Measurements from ENCODE around the gene ZNF451.

The ZNF451 gene

DNA sequence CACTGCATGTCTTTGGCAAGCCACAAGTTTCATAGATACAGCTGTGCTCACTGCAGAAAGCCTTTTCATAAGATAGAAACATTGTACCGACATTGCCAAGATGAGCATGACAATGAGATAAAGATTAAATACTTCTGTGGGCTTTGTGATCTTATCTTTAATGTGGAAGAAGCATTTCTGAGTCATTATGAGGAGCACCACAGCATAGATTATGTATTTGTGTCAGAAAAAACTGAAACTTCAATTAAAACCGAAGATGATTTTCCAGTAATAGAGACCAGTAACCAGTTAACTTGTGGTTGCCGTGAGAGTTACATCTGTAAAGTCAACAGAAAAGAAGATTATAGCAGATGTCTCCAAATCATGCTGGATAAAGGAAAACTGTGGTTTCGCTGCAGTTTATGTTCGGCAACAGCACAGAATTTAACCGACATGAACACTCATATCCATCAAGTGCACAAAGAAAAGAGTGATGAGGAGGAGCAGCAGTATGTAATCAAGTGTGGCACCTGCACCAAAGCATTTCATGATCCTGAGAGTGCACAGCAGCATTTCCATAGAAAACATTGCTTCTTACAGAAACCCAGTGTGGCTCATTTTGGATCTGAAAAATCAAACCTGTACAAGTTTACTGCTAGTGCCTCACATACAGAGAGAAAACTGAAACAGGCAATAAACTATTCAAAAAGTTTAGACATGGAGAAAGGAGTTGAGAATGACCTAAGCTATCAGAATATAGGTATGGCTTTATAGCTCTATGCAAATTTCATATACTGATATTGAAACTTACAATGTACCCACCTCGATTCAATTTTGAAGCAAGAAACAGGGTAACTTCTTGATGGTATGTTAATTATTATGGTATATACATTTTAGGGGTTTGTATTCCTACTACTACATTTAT lies 58.2 kb downstream of the ZNF451 start:
- Histone ChIP-seq H4K20me1 (ENCODE audit: insufficient read depth) (no peaks in the 10 kb centered on the region), H3K4me3 (IDR thresholded peaks at IDR 0.05; ENCODE audit: insufficient read depth, low read depth, low read length) (no peak overlapping the region), H3K4me1 (ENCODE audit: low read depth, poor library complexity, severe bottlenecking) (peaks cover 56% of the 10 kb centered on the region), H3K36me3 (ENCODE audit: insufficient read depth) (no peaks in the 10 kb centered on the region; the same call in none of the 2 replicates), H3K27ac (peak overlapping the region; percentile 89), H3K79me2 (ENCODE audit: insufficient read depth, low read depth) (no peaks in the 10 kb centered on the region), H2AFZ (ENCODE audit: low read depth) (no peak overlapping the region), H3K9ac (peak overlapping the region; percentile 32; the same call in 1 of the 2 replicates), H3K27me3 (ENCODE audit: insufficient read depth, low read depth) (no peaks in the 10 kb centered on the region), H3K4me2 (peak overlapping the region; percentile 90)
- TF ChIP-seq, protein P1, sequence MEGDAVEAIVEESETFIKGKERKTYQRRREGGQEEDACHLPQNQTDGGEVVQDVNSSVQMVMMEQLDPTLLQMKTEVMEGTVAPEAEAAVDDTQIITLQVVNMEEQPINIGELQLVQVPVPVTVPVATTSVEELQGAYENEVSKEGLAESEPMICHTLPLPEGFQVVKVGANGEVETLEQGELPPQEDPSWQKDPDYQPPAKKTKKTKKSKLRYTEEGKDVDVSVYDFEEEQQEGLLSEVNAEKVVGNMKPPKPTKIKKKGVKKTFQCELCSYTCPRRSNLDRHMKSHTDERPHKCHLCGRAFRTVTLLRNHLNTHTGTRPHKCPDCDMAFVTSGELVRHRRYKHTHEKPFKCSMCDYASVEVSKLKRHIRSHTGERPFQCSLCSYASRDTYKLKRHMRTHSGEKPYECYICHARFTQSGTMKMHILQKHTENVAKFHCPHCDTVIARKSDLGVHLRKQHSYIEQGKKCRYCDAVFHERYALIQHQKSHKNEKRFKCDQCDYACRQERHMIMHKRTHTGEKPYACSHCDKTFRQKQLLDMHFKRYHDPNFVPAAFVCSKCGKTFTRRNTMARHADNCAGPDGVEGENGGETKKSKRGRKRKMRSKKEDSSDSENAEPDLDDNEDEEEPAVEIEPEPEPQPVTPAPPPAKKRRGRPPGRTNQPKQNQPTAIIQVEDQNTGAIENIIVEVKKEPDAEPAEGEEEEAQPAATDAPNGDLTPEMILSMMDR (conservative IDR thresholded peaks at IDR 0.05; ENCODE audit: low read depth, low read length) = 0 out of 2 replicates have a peak, but pooled peaks have one; percentile 7

DNA sequence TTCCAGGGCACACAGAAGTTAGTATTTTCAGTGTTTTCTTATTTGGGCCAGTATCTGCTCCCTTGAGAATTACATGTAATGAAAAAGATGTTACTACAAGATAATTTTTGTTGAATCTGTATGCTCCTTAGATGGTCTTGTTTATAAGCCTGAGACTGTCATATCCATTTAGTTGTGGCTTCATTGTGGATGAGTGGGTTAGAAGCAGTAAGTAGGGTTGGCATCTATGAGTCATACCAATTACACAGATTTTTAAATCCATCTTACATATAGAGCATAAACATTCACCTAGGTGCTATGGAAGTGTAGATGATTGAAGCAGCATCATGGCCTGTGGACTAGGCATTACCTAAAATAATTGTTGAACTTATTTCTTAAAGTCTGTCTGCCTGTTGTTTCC lies 68.7 kb downstream of the ZNF451 start:
- Histone ChIP-seq H2AFZ (ENCODE audit: low read depth) (no peak overlapping the region), H3K4me1 (ENCODE audit: low read depth, poor library complexity, severe bottlenecking) (peaks cover 9% of the 10 kb centered on the region), H3K4me3 (IDR thresholded peaks at IDR 0.05; ENCODE audit: insufficient read depth, low read depth, low read length) (no peak overlapping the region), H4K20me1 (ENCODE audit: insufficient read depth) (no peaks in the 10 kb centered on the region), H3K27me3 (ENCODE audit: insufficient read depth, low read depth) (no peaks in the 10 kb centered on the region), H3K79me2 (ENCODE audit: insufficient read depth, low read depth) (no peaks in the 10 kb centered on the region), H3K4me2 (no peak overlapping the region), H3K9ac (no peak overlapping the region), H3K36me3 (ENCODE audit: insufficient read depth) (no peaks in the 10 kb centered on the region), H3K27ac (no peak overlapping the region)
- TF ChIP-seq, protein P1 (conservative IDR thresholded peaks at IDR 0.05; ENCODE audit: low read depth, low read length) = no peak

DNA sequence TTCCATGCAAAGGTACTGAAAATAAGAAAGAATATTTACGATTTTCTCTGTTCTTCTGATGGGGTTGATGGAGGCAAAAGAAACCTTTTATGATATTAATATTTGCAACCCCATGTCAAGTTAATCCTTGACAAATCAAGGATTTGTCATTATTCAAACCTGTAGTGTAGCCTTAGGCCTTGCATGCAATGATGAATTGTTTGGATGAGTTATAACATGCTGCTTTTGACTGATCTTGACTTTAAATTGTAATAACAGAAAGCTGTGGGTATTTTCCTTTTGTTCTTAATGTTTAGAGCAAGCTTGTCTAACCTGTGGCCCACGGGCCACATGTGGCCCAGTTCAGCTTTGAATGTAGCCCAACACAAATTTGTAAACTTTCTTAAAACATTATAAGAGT lies 69.1 kb downstream of the ZNF451 start:
- Histone ChIP-seq H3K4me1 (ENCODE audit: low read depth, poor library complexity, severe bottlenecking) (peaks cover 5% of the 10 kb centered on the region), H3K9ac (no peak overlapping the region), H3K27me3 (ENCODE audit: insufficient read depth, low read depth) (no peaks in the 10 kb centered on the region), H2AFZ (ENCODE audit: low read depth) (no peak overlapping the region), H3K36me3 (ENCODE audit: insufficient read depth) (no peaks in the 10 kb centered on the region), H3K79me2 (ENCODE audit: insufficient read depth, low read depth) (no peaks in the 10 kb centered on the region), H4K20me1 (ENCODE audit: insufficient read depth) (no peaks in the 10 kb centered on the region), H3K4me3 (IDR thresholded peaks at IDR 0.05; ENCODE audit: insufficient read depth, low read depth, low read length) (no peak overlapping the region), H3K27ac (no peak overlapping the region), H3K4me2 (no peak overlapping the region)
- TF ChIP-seq, protein P1 (conservative IDR thresholded peaks at IDR 0.05; ENCODE audit: low read depth, low read length) = no peak

DNA sequence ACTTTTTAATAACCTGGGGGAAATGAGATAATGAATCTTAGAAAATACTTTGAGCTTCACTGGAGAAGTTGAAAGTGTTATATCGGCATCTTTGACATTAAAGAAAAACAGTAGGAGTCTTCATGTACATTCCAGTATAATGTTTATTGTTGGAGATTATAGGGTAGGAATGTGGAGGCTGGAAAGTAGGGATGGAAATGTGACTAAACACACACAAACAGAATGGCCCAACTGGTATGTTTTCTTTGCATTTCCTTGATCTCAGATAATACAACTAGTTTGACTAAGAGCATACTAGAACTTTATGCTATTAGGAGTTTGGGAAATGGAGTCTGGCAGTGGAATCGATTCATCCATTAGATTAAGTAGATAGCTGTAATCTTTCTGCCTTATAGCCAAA lies 72.0 kb downstream of the ZNF451 start:
- Histone ChIP-seq H3K27ac (no peak overlapping the region), H3K4me3 (IDR thresholded peaks at IDR 0.05; ENCODE audit: insufficient read depth, low read depth, low read length) (no peak overlapping the region), H2AFZ (ENCODE audit: low read depth) (no peak overlapping the region), H3K79me2 (ENCODE audit: insufficient read depth, low read depth) (no peaks in the 10 kb centered on the region), H3K4me2 (no peak overlapping the region), H3K27me3 (ENCODE audit: insufficient read depth, low read depth) (no peaks in the 10 kb centered on the region), H4K20me1 (ENCODE audit: insufficient read depth) (no peaks in the 10 kb centered on the region), H3K4me1 (ENCODE audit: low read depth, poor library complexity, severe bottlenecking) (no peaks in the 10 kb centered on the region), H3K36me3 (ENCODE audit: insufficient read depth) (no peaks in the 10 kb centered on the region), H3K9ac (no peak overlapping the region)
- TF ChIP-seq, protein P1 (conservative IDR thresholded peaks at IDR 0.05; ENCODE audit: low read depth, low read length) = no peak
